Uterus (tissue), 4 donors: Measurements from ENCODE around the gene TMEM132C. TPM values are rescaled to one million over a fixed set of nuclear protein-coding genes. Genes with fewer than 3 reads are reported as not detected.

ENCODE experiments used
- DNase-seq, 2 donors: peaks; one replicate each; pipeline ENCODE4 v3.0.0-alpha.2; 2019 to 2020
- H3K27ac ChIP-seq, 2 donors: fragments of 200-600 bp; sonication (generic); 1 replicate in 1 of 2; 2 replicates in 1 of 2; pipeline ENCODE4 v1.5.1; 2016 to 2018
- H3K27me3 ChIP-seq, 2 donors: fragments of 200-600 bp; sonication (generic); one replicate each; pipeline ENCODE4 v1.5.1; 2018 to 2019; ENCODE audit warnings: control low read depth in 1 of 2
- H3K36me3 ChIP-seq, 2 donors: fragments of 200-600 bp; sonication (generic); one replicate each; pipeline ENCODE4 v1.5.1; 2019; ENCODE audit warnings: control low read depth in 1 of 2
- H3K4me1 ChIP-seq, 2 donors: fragments of 200-600 bp; sonication (generic); one replicate each; pipeline ENCODE4 v1.5.1; 2018 to 2019; ENCODE audit warnings: control low read depth in 1 of 2
- H3K4me3 ChIP-seq, 2 donors: fragments of 200-600 bp; sonication (generic); 1 replicate in 1 of 2; 2 replicates in 1 of 2; pipeline ENCODE4 v1.5.1; 2018 to 2019; ENCODE audit warnings: mild to moderate bottlenecking in 1 of 2
- H3K9me3 ChIP-seq, 2 donors: fragments of 200-600 bp; sonication (generic); one replicate each; pipeline ENCODE4 v1.5.1; 2019; ENCODE audit warnings: control low read depth in 1 of 2
- POLR2A ChIP-seq, 2 donors: fragments of 450-650 bp; IDR thresholded peaks; one replicate each; pipeline ENCODE4 v1.6.1; 2016; ENCODE audit warnings: antibody characterized with exemption in 2 of 2, mild to moderate bottlenecking in 1 of 2, moderate library complexity in 1 of 2
- intact Hi-C: fragments of 100-400 bp; cut with DNase I; formaldehyde crosslinking; loops from one replicate; pipeline ENCODE4 v1.15.1; 2023; ENCODE audit warnings: low total_unique reads
- total RNA-seq, 4 donors: library from RNA; depleted of rRNA in 3 of 4; stranded (reverse); fragments of >200 nt in 3 of 4; gene quantifications; one replicate each; pipeline versions ENCODE4 v1.1.0 to v1.2.4, GENCODE V29; 2014 to 2023
- TF ChIP-seq, protein P1 (sequence below), 4 experiments: fragments of 200-600 bp in 2 of 4; fragments of 450-650 bp in 2 of 4; sonication (generic) in 2 of 4; IDR thresholded peaks; one replicate each; pipeline ENCODE4 v1.5.1; 2016 to 2019; ENCODE audit warnings: antibody characterized with exemption in 4 of 4, mild to moderate bottlenecking in 2 of 4, moderate library complexity in 1 of 4
- donor health status: DM: yes; HTN: yes; CAD: no.

The TMEM132C gene
- total RNA-seq, 4 donors from 2014 or later, result 0.26 to 48.3 (median 5.0) TPM

DNA sequence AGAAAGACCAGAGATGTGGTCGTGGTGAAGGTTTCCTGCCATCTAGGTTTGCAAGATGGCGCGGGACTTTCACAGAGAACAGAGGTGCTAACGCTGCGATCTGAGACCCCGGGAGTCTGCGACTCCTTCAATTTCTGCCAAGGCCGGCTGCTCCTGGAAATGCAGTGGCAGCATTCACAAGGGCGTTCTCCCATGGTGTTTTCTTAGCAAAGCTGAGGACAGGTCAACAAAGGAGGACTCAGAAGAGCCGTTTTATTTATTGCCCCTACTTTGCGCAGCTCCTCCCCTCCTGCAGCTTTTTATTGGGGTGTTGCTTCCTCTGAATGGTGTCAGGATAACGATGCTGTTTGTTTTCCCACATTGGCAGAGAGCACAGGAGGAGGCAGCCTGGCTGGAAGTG, 86.3 kb downstream of the TMEM132C start:
- no peaks in the 10 kb centered on the region for H3K27me3 ChIP-seq
- H3K27ac ChIP-seq, result no peak overlapping the region
- DNase-seq, result no peak
- no peaks in the 10 kb centered on the region for H3K36me3 ChIP-seq
- H3K4me3 ChIP-seq, result no peak overlapping the region
- intact Hi-C loops, result no loop called here
- TF ChIP-seq, protein P1, sequence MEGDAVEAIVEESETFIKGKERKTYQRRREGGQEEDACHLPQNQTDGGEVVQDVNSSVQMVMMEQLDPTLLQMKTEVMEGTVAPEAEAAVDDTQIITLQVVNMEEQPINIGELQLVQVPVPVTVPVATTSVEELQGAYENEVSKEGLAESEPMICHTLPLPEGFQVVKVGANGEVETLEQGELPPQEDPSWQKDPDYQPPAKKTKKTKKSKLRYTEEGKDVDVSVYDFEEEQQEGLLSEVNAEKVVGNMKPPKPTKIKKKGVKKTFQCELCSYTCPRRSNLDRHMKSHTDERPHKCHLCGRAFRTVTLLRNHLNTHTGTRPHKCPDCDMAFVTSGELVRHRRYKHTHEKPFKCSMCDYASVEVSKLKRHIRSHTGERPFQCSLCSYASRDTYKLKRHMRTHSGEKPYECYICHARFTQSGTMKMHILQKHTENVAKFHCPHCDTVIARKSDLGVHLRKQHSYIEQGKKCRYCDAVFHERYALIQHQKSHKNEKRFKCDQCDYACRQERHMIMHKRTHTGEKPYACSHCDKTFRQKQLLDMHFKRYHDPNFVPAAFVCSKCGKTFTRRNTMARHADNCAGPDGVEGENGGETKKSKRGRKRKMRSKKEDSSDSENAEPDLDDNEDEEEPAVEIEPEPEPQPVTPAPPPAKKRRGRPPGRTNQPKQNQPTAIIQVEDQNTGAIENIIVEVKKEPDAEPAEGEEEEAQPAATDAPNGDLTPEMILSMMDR (IDR thresholded peaks at IDR 0.05), result no peak
- TF ChIP-seq POLR2A (IDR thresholded peaks at IDR 0.05), result no peak
- H3K4me1 ChIP-seq, result no peaks in the 10 kb centered on the region
- no peaks in the 10 kb centered on the region for H3K9me3 ChIP-seq

DNA sequence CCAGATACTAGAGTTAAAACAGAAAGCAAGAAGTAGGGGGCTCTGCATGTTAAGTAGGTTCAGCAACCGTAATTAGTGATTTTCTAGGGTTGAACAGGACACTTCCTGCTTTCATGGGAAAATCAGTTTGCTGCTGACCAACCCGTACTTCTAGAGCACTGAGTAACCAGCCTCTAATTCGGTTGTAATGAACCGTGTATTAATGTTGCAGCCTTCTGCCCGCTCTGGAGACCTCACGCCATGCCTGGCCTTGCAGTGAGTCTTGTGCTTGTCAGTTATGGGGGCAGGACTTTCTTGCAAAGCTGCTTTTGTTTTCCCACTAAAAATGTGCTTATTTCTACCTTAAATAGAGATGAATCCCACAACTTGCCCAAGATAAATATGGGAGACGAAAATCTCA, 89.6 kb downstream of the TMEM132C start:
- no peak overlapping the region for H3K4me3 ChIP-seq
- TF ChIP-seq, protein P1 (IDR thresholded peaks at IDR 0.05), result no peak
- no peak for TF ChIP-seq POLR2A (IDR thresholded peaks at IDR 0.05)
- H3K27me3 ChIP-seq, result no peaks in the 10 kb centered on the region
- no peaks in the 10 kb centered on the region for H3K36me3 ChIP-seq
- intact Hi-C loops, result no loop called here
- no peaks in the 10 kb centered on the region for H3K4me1 ChIP-seq
- no peak for DNase-seq
- no peak overlapping the region for H3K27ac ChIP-seq
- H3K9me3 ChIP-seq, result no peaks in the 10 kb centered on the region

DNA sequence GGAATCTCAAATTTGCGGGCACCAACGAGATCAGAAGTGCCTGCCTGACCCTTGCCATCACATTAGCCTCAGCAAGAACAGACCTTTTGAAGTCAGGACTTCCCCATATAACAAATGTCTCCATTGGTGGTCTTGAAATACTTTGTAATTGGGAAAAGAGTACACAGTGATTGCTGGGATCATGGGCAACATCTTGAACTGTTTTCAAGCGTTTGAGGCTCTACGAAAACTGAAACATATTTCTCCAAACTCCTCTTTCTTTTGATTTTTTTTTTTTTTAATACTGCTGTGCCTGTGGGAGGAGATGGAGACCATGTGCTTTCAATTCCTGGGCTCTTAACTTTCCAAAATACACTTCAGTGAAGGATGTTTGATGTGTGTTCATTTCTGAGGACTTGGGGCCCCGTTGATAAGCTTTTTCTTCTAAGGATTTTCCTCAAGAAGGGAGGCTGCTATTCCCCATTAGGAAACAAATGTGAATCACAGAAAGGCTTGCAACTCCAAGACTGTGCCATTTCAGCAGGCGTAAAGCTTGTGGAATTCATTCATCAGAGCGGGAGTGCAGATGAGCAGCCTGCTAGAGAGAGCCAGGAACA, 94.5 kb downstream of the TMEM132C start:
- no peaks in the 10 kb centered on the region for H3K4me1 ChIP-seq
- H3K4me3 ChIP-seq, result no peak overlapping the region
- no peaks in the 10 kb centered on the region for H3K36me3 ChIP-seq
- intact Hi-C loops, result no loop called here
- H3K27me3 ChIP-seq, result no peaks in the 10 kb centered on the region
- TF ChIP-seq, protein P1 (IDR thresholded peaks at IDR 0.05), result no peak
- no peak for TF ChIP-seq POLR2A (IDR thresholded peaks at IDR 0.05)
- H3K9me3 ChIP-seq, result no peaks in the 10 kb centered on the region
- H3K27ac ChIP-seq, result no peak overlapping the region
- DNase-seq, result no peak

DNA sequence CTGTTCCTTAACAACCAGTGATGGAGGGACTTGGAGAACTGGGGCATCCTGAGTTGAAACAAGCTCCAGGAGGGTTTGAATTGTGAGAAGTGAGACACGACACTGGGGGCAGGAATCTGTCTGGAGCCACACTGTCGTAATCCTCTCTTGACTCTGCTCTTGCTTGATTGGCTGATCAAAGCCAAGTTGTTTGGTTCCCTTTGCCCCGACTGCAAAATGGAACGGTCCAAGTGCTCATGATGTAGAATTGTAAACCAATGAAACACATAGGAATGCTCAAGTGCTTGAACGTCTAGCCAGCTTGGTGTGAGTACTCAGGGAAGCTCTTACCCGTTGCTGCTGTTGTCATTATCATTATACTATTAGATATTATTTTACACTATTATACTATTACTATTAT, 98.1 kb downstream of the TMEM132C start:
- no peak for TF ChIP-seq POLR2A (IDR thresholded peaks at IDR 0.05)
- TF ChIP-seq, protein P1 (IDR thresholded peaks at IDR 0.05), result no peak
- Histone ChIP-seq H3K27me3 (no peaks in the 10 kb centered on the region), H3K27ac (no peak overlapping the region), H3K4me3 (no peak overlapping the region), H3K4me1 (no peaks in the 10 kb centered on the region), H3K9me3 (no peaks in the 10 kb centered on the region), H3K36me3 (no peaks in the 10 kb centered on the region)
- no peak for DNase-seq
- intact Hi-C loops, result no loop called here

DNA sequence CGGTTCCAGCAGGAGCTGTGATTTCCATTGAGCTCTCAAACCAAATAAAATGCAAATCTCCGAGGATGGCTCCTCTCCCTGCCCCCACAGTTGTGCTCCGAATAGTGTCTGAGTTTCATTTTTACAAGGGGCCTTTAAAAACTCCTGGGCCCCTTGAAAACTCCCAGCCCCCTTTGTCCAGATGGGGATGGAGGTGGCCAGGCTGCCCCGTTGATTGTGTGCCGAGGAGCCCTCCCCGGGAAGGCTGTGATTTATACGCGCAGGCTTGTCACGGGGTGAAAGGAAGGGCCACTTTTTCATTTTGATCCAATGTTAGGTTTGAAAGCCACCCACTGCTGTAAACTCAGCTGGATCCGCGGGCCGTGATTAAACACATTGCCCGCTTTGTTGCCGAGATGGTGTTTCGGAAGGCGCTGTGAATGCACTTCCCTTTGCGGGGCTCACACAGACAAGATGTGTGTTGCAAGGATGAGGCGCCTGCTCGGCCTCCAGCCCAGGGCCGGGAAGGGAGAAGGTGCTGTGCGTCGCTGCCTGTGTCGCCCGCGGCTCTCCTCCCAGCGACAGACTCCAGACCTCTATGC, 98.8 kb downstream of the TMEM132C start:
- intact Hi-C loops, result no loop called here
- Histone ChIP-seq H3K4me1 (no peaks in the 10 kb centered on the region), H3K27me3 (no peaks in the 10 kb centered on the region), H3K4me3 (peak overlapping the region; percentile 25 to 28), H3K27ac (peak overlapping the region in 1 of 2 donors; percentile 52), H3K9me3 (no peaks in the 10 kb centered on the region), H3K36me3 (no peaks in the 10 kb centered on the region)
- DNase-seq, result peak; percentile 22 to 49
- TF ChIP-seq, protein P1 (IDR thresholded peaks at IDR 0.05), result no peak
- no peak for TF ChIP-seq POLR2A (IDR thresholded peaks at IDR 0.05)
